Progenitor cell of endocrine pancreas (in vitro differentiated cells): Measurements from ENCODE around the gene NEK1. TPM values are rescaled to one million over a fixed set of nuclear protein-coding genes. Genes with fewer than 3 reads are reported as not detected.
"Not testable (repeated sequence)": the region's sequence is repeated elsewhere in the genome, so short reads cannot be mapped to it uniquely, and the experiment has no call there.

Source experiments
- DNase-seq: peaks from one replicate; pipeline ENCODE4 v3.0.0; 2021; ENCODE audit warnings: low spot score; ENCODE audit not compliant: unreplicated experiment
- H3K27ac Mint-ChIP-seq: 2 replicates; pipeline ENCODE4 v1.8.0; 2021; ENCODE audit warnings: mild to moderate bottlenecking, moderate library complexity, mixed read lengths
- H3K27me3 Mint-ChIP-seq: 2 replicates; pipeline ENCODE4 v1.8.0; 2021; ENCODE audit warnings: mixed read lengths
- H3K36me3 Mint-ChIP-seq: 2 replicates; pipeline ENCODE4 v1.8.0; 2022; ENCODE audit warnings: mixed read lengths; ENCODE audit not compliant: insufficient read depth
- H3K4me1 Mint-ChIP-seq: 2 replicates; pipeline ENCODE4 v1.8.0; 2021; ENCODE audit warnings: low read depth, mixed read lengths
- H3K4me3 Mint-ChIP-seq: 2 replicates; pipeline ENCODE4 v1.8.0; 2021; ENCODE audit warnings: low read depth, mild to moderate bottlenecking, moderate library complexity, mixed read lengths
- H3K9me3 Mint-ChIP-seq: 2 replicates; pipeline ENCODE4 v1.8.0; 2021; ENCODE audit warnings: low read depth, mixed read lengths
- CTCF ChIP-seq: fragments of 200-600 bp; sonication (generic); IDR thresholded peaks from one replicate; pipeline ENCODE4 v1.5.0; 2021; ENCODE audit warnings: antibody characterized with exemption, mild to moderate bottlenecking; ENCODE audit not compliant: unreplicated experiment
- total RNA-seq: library from RNA; stranded (reverse); gene quantifications from 2 replicates; pipeline ENCODE4 v1.2.1, GENCODE V29; 2021

Gene NEK1
- total RNA-seq, 1 donor from 2014 or later, result 15.0 TPM

GRCh38 chr4:169464080-169464479 lies 148.3 kb downstream of the NEK1 start:
- Mint-ChIP-seq H3K4me1 (peaks cover 2% of the 10 kb centered on the region), H3K4me3 (no peak overlapping the region), H3K27me3 (no peaks in the 10 kb centered on the region), H3K27ac (no peak overlapping the region), H3K36me3 (peaks cover 31% of the 10 kb centered on the region), H3K9me3 (peaks cover 14% of the 10 kb centered on the region)
- TF ChIP-seq CTCF, result no peak
- DNase-seq, result no peak

- no peak for DNase-seq
- H3K9me3 Mint-ChIP-seq, result peaks cover 18% of the 10 kb centered on the region
- peaks cover 2% of the 10 kb centered on the region for H3K4me1 Mint-ChIP-seq
- peaks cover 38% of the 10 kb centered on the region for H3K36me3 Mint-ChIP-seq
- H3K27me3 Mint-ChIP-seq, result no peaks in the 10 kb centered on the region
- TF ChIP-seq CTCF, result no peak
- H3K4me3 Mint-ChIP-seq, result no peak overlapping the region
- H3K27ac Mint-ChIP-seq, result no peak overlapping the region
Observed at GRCh38 chr4:169460081-169460480, 152.3 kb downstream of the NEK1 start.

DNA sequence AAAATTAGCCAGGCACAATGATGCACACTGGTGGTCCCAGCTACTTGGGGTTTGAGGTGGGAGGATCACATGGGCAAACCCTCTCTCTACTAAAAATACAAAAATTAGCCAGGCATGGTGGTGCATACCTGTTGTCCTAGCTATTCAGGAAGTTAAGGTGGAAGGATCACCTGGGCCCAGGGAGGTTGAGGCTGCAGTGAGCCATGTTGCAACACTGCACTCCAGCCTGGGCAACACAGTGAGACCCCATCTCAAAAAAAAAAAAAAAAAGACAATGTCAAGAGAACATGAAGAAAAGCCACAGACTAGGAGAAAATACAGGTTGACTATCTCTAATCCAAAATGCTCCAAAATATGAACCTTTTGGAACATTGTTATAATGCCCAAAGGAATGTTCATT lies 153.8 kb downstream of the NEK1 start:
- Mint-ChIP-seq H3K36me3 (peaks cover 47% of the 10 kb centered on the region), H3K27me3 (no peaks in the 10 kb centered on the region), H3K9me3 (peaks cover 21% of the 10 kb centered on the region), H3K4me3 (no peak overlapping the region), H3K4me1 (peaks cover 2% of the 10 kb centered on the region), H3K27ac (no peak overlapping the region)
- DNase-seq, result no peak
- TF ChIP-seq CTCF, result no peak

- Mint-ChIP-seq H3K36me3 (peaks cover 40% of the 10 kb centered on the region), H3K9me3 (peaks cover 32% of the 10 kb centered on the region)
- not testable (repeated sequence) for H3K27me3 Mint-ChIP-seq, H3K27ac Mint-ChIP-seq, DNase-seq, H3K4me1 Mint-ChIP-seq, H3K4me3 Mint-ChIP-seq
Observed at GRCh38 chr4:169452644-169453043, 159.7 kb downstream of the NEK1 start.

DNA sequence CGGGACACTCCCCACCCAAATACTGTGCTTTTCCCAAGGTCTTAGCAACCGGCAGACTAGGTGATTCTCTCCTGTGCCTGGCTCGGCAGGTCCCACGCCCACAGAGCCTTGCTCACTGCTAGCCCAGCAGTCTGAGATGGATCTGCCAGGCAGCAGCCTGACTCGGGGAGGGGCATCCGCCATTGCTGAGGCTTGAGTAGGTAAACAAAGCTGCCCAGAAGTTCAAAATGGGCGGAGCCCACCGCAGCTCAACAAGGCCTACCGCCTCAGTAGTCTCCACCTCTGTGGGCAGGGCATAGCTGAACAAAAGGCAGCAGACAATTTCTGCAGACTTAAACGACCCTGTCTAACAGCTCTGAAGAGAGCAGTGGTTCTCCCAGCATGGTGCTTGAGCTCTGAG lies 163.4 kb downstream of the NEK1 start:
- peaks cover 47% of the 10 kb centered on the region for H3K9me3 Mint-ChIP-seq
- not testable (repeated sequence) for H3K27ac Mint-ChIP-seq, H3K27me3 Mint-ChIP-seq, H3K4me3 Mint-ChIP-seq, H3K4me1 Mint-ChIP-seq, DNase-seq
- peaks cover 49% of the 10 kb centered on the region for H3K36me3 Mint-ChIP-seq

DNA sequence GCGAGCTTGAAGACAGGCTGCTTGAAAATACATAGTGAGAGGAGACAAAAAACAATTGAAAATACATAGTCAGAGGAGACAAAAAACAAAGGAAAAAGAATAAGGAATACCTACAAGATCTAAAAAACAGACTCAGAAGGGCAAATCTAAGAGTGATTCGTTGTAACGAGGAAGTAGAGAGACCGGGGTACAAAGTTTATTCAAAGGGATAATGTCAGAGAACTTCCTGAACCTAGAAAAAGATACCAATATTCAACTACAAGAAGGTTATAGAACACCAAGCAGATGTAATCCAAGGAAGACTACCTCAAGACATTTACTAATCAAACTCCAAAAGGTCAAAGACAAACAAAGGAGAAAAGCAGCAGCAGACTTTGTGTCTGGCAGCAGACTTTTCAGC lies 165.6 kb downstream of the NEK1 start:
- Mint-ChIP-seq H3K9me3 (peaks cover 52% of the 10 kb centered on the region), H3K4me1 (no peaks in the 10 kb centered on the region), H3K27ac (no peak overlapping the region), H3K27me3 (no peaks in the 10 kb centered on the region), H3K36me3 (peaks cover 48% of the 10 kb centered on the region), H3K4me3 (no peak overlapping the region)
- no peak for TF ChIP-seq CTCF
- DNase-seq, result no peak
